ENCODE measurements around the gene TMEM150B.

DNA sequence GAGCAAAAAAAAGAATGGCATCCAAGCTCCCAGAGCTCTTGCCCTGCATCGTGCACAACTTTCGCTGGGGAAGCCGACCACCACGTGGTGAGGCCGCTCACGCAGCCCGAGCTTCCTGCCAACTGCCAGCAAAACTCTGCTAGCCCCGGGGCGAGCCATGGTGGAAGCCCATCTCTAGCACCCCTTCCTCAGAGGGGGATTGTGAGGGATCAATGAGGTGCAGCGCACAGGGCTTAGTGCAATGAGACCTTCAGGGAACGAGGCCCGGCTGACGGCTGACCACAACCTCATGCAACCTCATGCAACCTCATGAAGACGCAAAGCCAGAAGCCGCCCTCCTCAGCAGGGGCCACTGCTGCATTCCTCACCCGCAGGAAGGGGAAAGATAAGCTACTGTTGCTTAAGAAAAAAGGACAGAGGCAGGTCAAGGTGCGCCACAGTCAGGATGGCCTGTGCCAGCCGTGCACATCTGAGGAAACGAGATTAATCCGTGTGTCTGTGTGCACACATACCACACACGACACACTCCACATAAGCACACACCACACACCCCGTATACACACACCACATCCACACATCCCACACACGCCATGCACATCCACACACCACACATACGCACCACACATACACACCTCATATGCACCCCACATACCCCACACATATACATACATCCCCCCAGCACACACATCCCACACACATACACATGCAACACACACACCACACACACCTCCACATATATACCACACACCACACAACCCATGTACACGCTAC, 54.8 kb downstream of the TMEM150B start:
- TF ChIP-seq EP300 (IDR thresholded peaks at IDR 0.05) (no peak), POLR2AphosphoS5 (IDR thresholded peaks at IDR 0.05) (no peak)
- TF ChIP-seq, protein P1, sequence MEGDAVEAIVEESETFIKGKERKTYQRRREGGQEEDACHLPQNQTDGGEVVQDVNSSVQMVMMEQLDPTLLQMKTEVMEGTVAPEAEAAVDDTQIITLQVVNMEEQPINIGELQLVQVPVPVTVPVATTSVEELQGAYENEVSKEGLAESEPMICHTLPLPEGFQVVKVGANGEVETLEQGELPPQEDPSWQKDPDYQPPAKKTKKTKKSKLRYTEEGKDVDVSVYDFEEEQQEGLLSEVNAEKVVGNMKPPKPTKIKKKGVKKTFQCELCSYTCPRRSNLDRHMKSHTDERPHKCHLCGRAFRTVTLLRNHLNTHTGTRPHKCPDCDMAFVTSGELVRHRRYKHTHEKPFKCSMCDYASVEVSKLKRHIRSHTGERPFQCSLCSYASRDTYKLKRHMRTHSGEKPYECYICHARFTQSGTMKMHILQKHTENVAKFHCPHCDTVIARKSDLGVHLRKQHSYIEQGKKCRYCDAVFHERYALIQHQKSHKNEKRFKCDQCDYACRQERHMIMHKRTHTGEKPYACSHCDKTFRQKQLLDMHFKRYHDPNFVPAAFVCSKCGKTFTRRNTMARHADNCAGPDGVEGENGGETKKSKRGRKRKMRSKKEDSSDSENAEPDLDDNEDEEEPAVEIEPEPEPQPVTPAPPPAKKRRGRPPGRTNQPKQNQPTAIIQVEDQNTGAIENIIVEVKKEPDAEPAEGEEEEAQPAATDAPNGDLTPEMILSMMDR (IDR thresholded peaks at IDR 0.05) = no peak
